C4-2B (cell line): ENCODE data around the gene CUL9.

Experiments
- H3K27ac ChIP-seq: fragments of 450-650 bp; 2 replicates; pipeline ENCODE4 v1.5.1; 2017
- CTCF ChIP-seq: fragments of 450-650 bp; conservative IDR thresholded peaks from 2 replicates; pipeline ENCODE4 v1.5.1; 2017; ENCODE audit warnings: mild to moderate bottlenecking
- ZFX ChIP-seq: fragments of 450-650 bp; IDR thresholded peaks from 2 replicates; pipeline ENCODE4 v1.6.1; 2017

Gene CUL9

GRCh38 chr6:43163899-43164298 lies 18.1 kb upstream of the CUL9 start:
- no peak overlapping the region for H3K27ac ChIP-seq
- no peak for TF ChIP-seq CTCF
- no peak for TF ChIP-seq ZFX

- H3K27ac ChIP-seq: peak overlapping the region; percentile 90
- no peak for TF ChIP-seq CTCF
- no peak for TF ChIP-seq ZFX
Measured at GRCh38 chr6:43170417-43170930, 11.5 kb upstream of the CUL9 start.

GRCh38 chr6:43170931-43171706 lies 10.9 kb upstream of the CUL9 start, which contains the start of gene SRF:
Gene SRF, plus strand, starts transcription at chr6:43171269. Its CDS starts 388 bp downstream, at chr6:43171657.
- peak within 1 kb of the TSS; percentile 90 for H3K27ac ChIP-seq
- peak; percentile 87 for TF ChIP-seq CTCF
- peak; percentile 96 for TF ChIP-seq ZFX

- peak overlapping the region; percentile 90 for H3K27ac ChIP-seq
- TF ChIP-seq CTCF (no peak), ZFX (peak; percentile 88)
Measured at GRCh38 chr6:43171707-43172103, 10.3 kb upstream of the CUL9 start.

DNA sequence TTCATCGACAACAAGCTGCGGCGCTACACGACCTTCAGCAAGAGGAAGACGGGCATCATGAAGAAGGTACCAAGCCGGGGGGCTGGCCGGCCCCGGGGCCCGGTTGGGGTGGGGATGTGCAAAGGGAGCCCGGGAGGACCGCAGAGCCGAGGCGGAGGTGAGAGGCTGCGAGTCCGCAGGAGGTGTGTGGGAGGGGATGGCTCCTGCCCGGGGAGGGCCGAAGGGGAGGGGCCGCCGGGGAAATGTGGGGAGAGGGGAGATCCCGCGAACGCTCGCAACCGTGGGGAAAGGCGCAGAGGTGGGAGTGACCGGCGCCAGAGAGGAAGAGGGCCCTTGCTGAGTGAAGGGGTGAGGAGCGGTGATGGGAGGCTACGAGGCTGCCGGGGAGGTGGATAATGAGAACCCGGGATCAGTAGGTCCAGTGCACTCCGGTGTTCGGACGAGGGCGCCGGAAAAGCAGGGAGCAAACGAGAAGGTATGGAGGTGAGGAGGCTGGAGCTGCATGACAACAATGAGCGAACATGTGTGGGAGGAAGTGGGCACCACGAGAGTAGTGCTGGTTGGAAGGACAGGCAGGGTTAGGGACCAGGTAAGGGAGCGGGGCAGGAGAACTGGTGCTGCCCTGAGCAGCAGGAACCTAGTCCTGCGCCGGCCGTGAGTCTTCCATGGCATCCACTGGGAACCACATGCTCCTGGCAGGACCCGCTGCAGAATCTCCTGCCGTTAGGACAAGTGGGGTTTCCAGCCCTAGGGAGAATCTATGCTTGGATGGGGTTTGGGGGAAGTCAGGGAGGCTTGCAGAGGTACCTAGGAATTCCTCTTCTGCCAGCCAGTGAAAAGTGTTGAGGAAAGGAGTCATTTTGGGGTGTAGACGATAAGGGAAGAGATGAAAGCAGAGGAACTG lies 9.6 kb upstream of the CUL9 start:
- peak overlapping the region; percentile 90 for H3K27ac ChIP-seq
- TF ChIP-seq CTCF: no peak
- no peak for TF ChIP-seq ZFX

DNA sequence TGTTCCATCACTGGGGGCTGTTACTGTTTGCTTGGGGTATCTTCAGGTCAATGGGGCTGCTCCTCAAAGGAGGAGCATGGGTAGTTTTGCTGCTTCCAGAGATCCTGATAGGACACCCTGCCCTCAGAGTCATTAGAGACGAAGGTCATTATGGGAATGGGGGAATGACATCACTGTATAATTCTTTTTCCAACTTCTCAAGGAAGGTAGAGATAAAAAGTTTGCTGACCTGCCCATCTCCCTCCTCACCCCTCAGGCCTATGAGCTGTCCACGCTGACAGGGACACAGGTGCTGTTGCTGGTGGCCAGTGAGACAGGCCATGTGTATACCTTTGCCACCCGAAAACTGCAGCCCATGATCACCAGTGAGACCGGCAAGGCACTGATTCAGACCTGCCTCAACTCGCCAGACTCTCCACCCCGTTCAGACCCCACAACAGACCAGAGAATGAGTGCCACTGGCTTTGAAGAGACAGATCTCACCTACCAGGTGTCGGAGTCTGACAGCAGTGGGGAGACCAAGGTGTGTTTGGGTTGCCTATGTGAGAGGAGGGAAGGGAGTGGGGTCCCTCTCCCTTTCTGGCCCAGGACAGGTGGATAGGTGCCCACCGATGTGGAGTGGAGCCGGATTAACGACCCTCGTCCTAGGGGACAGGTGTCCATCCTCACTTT lies 8.3 kb upstream of the CUL9 start:
- TF ChIP-seq ZFX (no peak), CTCF (no peak)
- peak overlapping the region; percentile 39 for H3K27ac ChIP-seq
